Uterus (tissue), 4 donors: Measurements from ENCODE around the gene OR2K2. TPM values are rescaled to one million over a fixed set of nuclear protein-coding genes. Genes with fewer than 3 reads are reported as not detected.
"Not testable (repeated sequence)": the region's sequence is repeated elsewhere in the genome, so short reads cannot be mapped to it uniquely, and the experiment has no call there.

Experiments
- DNase-seq, 2 donors: peaks; one replicate each; pipeline ENCODE4 v3.0.0-alpha.2; 2019 to 2020
- H3K27ac ChIP-seq, 2 donors: fragments of 200-600 bp; sonication (generic); 1 replicate in 1 of 2; 2 replicates in 1 of 2; pipeline ENCODE4 v1.5.1; 2016 to 2018
- H3K27me3 ChIP-seq, 2 donors: fragments of 200-600 bp; sonication (generic); one replicate each; pipeline ENCODE4 v1.5.1; 2018 to 2019; ENCODE audit warnings: control low read depth in 1 of 2
- H3K36me3 ChIP-seq, 2 donors: fragments of 200-600 bp; sonication (generic); one replicate each; pipeline ENCODE4 v1.5.1; 2019; ENCODE audit warnings: control low read depth in 1 of 2
- H3K4me1 ChIP-seq, 2 donors: fragments of 200-600 bp; sonication (generic); one replicate each; pipeline ENCODE4 v1.5.1; 2018 to 2019; ENCODE audit warnings: control low read depth in 1 of 2
- H3K4me3 ChIP-seq, 2 donors: fragments of 200-600 bp; sonication (generic); 1 replicate in 1 of 2; 2 replicates in 1 of 2; pipeline ENCODE4 v1.5.1; 2018 to 2019; ENCODE audit warnings: mild to moderate bottlenecking in 1 of 2
- H3K9me3 ChIP-seq, 2 donors: fragments of 200-600 bp; sonication (generic); one replicate each; pipeline ENCODE4 v1.5.1; 2019; ENCODE audit warnings: control low read depth in 1 of 2
- POLR2A ChIP-seq, 2 donors: fragments of 450-650 bp; IDR thresholded peaks; one replicate each; pipeline ENCODE4 v1.6.1; 2016; ENCODE audit warnings: antibody characterized with exemption in 2 of 2, mild to moderate bottlenecking in 1 of 2, moderate library complexity in 1 of 2
- intact Hi-C: fragments of 100-400 bp; cut with DNase I; formaldehyde crosslinking; loops from one replicate; pipeline ENCODE4 v1.15.1; 2023; ENCODE audit warnings: low total_unique reads
- total RNA-seq, 4 donors: library from RNA; depleted of rRNA in 3 of 4; stranded (reverse); fragments of >200 nt in 3 of 4; gene quantifications; one replicate each; pipeline versions ENCODE4 v1.1.0 to v1.2.4, GENCODE V29; 2014 to 2023
- TF ChIP-seq, protein P1 (sequence below), 4 experiments: fragments of 200-600 bp in 2 of 4; fragments of 450-650 bp in 2 of 4; sonication (generic) in 2 of 4; IDR thresholded peaks; one replicate each; pipeline ENCODE4 v1.5.1; 2016 to 2019; ENCODE audit warnings: antibody characterized with exemption in 4 of 4, mild to moderate bottlenecking in 2 of 4, moderate library complexity in 1 of 4
- donor health status: DM: yes; HTN: yes; CAD: no.

The OR2K2 gene
- total RNA-seq, 4 donors from 2014 or later = not detected

DNA sequence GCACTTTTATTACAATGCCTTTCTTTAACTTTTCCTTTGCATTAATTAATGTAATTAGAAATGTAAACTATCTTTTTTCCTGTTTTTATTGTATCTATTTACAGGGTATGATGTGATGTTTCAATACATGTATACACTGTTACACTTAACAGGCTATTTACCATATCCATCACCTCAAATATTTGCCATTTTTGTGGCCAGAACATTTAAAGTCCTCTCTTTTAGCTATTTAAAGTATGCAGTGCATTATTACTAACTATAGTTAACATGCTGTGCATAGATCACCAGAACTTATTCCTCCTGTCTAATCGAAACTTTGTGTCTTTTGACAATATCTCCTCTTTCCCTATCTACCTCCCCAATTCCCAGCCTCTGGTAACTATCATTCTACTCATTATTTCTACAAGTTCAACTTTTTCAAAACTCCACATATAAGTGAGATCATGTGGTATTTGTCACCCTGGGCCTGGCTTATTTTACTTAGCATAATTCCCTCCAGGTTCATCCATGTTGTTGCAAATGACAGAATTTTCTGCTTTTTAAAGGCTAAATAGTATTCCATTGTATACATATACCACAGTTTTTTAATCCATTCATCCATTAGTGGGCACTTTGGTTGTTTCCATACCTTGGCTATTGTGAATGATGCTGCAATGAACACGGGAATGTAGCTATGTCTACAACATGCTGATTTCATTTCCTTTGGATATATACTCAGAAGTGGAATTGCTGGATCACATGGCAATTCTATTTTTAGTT is 32.8 kb downstream of the OR2K2 start:
- Histone ChIP-seq H3K36me3 (no peaks in the 10 kb centered on the region), H3K27me3 (no peaks in the 10 kb centered on the region), H3K4me3 (no peak overlapping the region), H3K4me1 (no peaks in the 10 kb centered on the region), H3K9me3 (no peaks in the 10 kb centered on the region), H3K27ac (no peak overlapping the region)
- no peak for DNase-seq
- TF ChIP-seq, protein P1, sequence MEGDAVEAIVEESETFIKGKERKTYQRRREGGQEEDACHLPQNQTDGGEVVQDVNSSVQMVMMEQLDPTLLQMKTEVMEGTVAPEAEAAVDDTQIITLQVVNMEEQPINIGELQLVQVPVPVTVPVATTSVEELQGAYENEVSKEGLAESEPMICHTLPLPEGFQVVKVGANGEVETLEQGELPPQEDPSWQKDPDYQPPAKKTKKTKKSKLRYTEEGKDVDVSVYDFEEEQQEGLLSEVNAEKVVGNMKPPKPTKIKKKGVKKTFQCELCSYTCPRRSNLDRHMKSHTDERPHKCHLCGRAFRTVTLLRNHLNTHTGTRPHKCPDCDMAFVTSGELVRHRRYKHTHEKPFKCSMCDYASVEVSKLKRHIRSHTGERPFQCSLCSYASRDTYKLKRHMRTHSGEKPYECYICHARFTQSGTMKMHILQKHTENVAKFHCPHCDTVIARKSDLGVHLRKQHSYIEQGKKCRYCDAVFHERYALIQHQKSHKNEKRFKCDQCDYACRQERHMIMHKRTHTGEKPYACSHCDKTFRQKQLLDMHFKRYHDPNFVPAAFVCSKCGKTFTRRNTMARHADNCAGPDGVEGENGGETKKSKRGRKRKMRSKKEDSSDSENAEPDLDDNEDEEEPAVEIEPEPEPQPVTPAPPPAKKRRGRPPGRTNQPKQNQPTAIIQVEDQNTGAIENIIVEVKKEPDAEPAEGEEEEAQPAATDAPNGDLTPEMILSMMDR (IDR thresholded peaks at IDR 0.05) = no peak
- TF ChIP-seq POLR2A (IDR thresholded peaks at IDR 0.05) = no peak
- intact Hi-C loops = no loop called here

DNA sequence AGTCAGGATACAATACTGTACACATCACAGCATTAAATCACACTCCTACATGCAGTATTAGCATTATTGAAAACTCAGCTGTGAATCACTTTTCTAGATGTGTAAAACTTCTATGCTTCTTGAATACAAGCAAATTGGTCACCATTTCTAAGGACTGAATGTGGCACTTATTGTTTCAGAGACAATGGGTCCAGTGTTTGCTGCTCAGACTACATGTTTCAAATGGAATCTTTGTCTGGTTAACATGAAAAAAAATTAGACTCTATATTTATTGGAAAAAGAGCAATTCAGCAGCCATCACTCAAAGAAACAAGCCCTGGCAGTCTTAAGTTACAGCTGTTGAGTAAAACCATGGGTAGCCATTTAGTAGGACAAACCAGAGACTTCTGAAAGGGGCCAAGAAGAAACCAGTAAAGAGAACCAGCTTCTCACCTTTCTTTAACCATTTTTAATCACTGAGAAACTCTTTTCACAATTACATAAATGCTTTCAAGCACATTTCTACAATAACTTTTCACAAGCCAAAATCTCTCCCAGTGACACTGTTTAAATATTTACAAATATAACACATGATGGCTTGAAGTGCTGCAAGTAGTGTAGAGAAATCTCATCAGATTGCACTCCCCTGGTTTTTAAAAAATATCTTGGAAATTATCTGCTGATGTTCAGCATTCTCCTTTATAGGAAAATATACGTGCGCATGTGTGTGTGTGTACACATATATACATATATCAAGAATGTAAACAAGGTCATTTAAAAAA is 35.2 kb downstream of the OR2K2 start:
- Histone ChIP-seq H3K27me3 (no peaks in the 10 kb centered on the region), H3K9me3 (no peaks in the 10 kb centered on the region), H3K27ac (no peak overlapping the region), H3K4me3 (no peak overlapping the region), H3K4me1 (no peaks in the 10 kb centered on the region), H3K36me3 (no peaks in the 10 kb centered on the region)
- DNase-seq = no peak
- no peak for TF ChIP-seq POLR2A (IDR thresholded peaks at IDR 0.05)
- TF ChIP-seq, protein P1 (IDR thresholded peaks at IDR 0.05) = no peak
- intact Hi-C loops = no loop called here

DNA sequence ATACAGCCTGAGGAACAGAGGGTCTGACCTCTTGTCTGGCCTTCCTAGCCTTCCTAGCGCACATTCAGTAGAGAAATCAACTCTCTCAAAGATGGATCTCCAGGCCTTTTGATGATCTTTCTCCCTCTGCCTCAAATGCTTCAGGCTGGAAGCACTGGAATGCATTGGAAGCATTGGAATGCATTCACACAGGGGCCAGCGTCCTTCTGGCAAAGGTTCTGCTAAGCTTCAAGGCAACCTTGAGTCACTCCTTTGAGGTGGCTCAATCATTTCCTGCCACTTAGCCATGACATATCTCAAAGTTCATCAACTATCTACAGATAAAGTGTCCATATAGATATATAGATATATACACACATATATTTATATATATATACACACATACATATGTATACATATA is 42.9 kb downstream of the OR2K2 start:
- no peak overlapping the region for H3K27ac ChIP-seq
- no peak overlapping the region for H3K4me3 ChIP-seq
- no peaks in the 10 kb centered on the region for H3K27me3 ChIP-seq
- no peak for TF ChIP-seq POLR2A (IDR thresholded peaks at IDR 0.05)
- TF ChIP-seq, protein P1 (IDR thresholded peaks at IDR 0.05) = no peak
- H3K36me3 ChIP-seq = no peaks in the 10 kb centered on the region
- no peaks in the 10 kb centered on the region for H3K4me1 ChIP-seq
- no peaks in the 10 kb centered on the region for H3K9me3 ChIP-seq
- intact Hi-C loops = no loop called here
- DNase-seq = no peak

DNA sequence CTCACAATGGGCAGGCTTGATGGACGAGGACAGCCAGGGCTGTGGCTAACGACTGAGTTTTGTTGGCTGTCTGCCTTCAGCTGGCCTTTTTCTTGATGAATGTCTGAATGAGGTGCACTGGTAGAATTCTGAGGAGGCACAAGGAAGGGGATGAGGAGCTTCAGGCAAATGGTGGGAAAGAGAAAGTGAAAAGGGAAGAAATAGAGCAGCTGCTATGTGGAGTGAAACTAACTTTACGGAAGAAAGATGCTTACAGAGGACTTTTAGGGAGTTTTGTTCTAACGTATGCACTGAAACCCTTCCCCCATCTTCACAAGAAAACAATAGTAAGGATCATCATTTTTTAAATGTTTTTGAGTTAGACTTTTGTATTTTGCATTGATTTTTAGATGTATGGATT is 45.3 kb downstream of the OR2K2 start:
- Histone ChIP-seq H3K27me3 (no peaks in the 10 kb centered on the region), H3K9me3 (no peaks in the 10 kb centered on the region), H3K4me3 (no peak overlapping the region), H3K4me1 (no peaks in the 10 kb centered on the region), H3K36me3 (no peaks in the 10 kb centered on the region), H3K27ac (no peak overlapping the region)
- TF ChIP-seq, protein P1 (IDR thresholded peaks at IDR 0.05) = no peak
- no peak for TF ChIP-seq POLR2A (IDR thresholded peaks at IDR 0.05)
- DNase-seq = no peak
- intact Hi-C loops = no loop called here

DNA sequence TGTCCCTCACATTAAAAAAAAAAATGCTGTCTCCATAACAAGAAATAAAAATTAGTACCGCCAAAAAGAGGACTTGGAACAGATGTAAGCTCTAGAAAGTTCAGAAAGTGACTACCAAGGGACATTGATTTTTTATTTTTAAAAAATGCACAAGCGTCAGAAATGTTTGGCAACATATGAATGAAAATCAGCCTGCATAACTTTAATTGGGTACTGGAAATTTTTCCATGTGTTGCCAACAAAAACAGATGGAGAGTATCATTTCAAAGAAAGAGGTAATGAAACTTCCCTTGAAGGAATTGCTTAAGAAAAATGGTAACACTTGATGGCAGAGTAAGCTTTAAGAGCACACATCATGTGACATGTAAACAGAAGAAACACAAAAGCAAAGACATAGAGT is 47.2 kb downstream of the OR2K2 start:
- Histone ChIP-seq H3K27ac (no peak overlapping the region), H3K9me3 (no peaks in the 10 kb centered on the region), H3K27me3 (no peaks in the 10 kb centered on the region), H3K36me3 (no peaks in the 10 kb centered on the region), H3K4me3 (no peak overlapping the region), H3K4me1 (no peaks in the 10 kb centered on the region)
- intact Hi-C loops = no loop called here
- no peak for DNase-seq
- no peak for TF ChIP-seq POLR2A (IDR thresholded peaks at IDR 0.05)
- TF ChIP-seq, protein P1 (IDR thresholded peaks at IDR 0.05) = no peak

DNA sequence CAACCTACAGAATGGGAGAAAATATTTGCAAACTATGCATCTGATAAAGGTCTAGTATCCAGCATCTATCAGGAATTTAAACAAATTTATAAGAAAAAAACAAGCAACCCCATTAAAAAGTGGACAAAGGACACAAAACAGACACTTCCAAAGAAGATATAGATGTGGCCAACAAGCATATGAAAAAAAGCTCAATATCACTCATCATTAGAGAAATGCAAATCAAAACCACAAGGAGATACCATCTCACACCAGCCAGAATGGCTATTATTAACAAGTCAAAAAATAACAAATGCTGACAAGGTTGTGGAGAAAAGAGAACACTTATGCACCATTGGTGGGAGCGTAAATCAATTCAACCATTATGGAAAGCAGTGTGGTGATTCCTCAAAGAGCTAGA is 49.2 kb downstream of the OR2K2 start:
- intact Hi-C loops, H3K27me3 ChIP-seq, H3K4me1 ChIP-seq, DNase-seq, H3K27ac ChIP-seq, H3K9me3 ChIP-seq, H3K4me3 ChIP-seq, H3K36me3 ChIP-seq: not testable (repeated sequence)
